Stimulated activated CD4-positive, alpha-beta T cell treated with anti-CD3 and anti-CD28 coated beads, Interleukin-12 subunit alpha, Interleukin-12 subunit beta, amount 100 ng/mL, for 48 hours (primary cell): Measurements from ENCODE around the gene TCFL5.

Source experiments
- DNase-seq, 3 donors: peaks; one replicate each; pipeline ENCODE4 v3.0.0-alpha.2; 2020; ENCODE audit warnings: low read depth in 2 of 3, low spot score in 1 of 3

The TCFL5 gene

DNA sequence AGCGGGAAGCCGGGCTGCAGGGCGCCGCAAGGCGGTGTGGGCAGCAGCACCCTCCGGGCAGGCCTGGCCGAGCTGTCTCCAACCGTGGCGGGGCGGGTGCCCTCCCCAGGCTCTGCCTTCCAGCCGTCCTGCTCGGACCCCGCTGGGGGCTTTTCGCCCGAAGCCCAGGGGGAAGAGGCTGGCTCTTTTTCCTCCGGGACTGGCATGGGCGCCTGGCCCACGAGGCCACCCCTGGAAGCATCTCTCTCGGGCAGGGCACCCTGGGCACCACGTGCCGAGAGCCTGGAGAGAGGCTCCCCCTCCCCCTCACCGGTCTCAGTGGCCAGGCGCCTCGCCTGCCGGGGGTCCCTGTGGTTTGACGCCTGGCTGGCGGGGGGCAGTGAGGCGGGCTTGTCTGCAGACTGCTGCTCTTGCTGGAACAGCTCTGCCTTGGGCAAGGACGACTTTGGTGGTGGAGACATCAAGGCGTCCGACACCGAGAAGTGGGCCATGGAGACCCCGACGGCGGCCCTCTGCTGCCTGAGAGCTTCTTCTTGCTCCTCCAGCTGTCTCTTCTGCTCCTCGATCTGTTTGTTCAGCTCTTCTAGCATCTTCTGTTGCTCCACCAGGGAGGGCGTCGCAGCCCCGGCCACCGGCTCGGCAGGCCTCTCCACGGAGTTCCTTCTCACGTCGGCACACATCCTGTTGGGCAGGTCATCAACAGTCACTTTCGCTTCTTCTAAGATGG, 19.5 kb upstream of the TCFL5 start:
- no peak for DNase-seq

DNA sequence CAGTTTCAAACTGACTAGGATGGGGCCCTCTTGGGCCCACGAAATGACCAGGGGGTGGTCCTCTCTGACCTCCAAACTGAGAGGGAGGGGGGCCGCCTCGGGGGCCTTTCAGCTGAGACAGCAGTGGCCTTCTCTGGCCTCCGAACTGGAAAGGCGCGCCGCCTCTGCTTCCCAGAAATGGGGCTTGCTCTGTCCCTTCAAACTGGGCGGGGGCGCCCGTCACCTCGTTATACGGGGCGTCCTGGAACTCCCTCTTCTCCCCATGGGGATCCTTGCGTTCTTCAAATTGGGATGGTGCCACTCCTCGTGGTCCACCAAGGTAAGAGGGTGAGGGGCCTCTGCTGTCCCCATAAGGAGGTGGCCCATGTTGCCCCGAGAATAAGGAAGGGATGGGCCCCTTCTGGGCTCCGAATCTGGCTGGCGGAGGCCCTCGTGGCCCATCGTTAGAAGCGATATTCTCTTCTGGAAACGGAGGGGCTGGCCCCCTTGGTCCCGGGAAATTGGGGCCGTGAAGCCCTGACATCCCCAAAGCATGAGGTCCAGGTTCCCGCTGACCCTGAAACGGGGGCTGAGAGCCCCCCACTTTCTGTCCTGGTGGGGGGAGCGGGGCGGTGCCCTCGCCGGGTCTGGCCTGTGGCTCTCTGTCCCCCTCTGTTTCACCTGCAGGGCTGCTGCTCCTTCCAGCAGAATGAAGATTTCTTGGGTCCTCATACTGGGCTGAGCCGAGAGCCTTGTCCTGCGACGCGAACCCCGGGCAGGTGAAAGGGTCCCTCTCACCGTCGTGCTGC, 18.7 kb upstream of the TCFL5 start:
- DNase-seq = no peak

DNA sequence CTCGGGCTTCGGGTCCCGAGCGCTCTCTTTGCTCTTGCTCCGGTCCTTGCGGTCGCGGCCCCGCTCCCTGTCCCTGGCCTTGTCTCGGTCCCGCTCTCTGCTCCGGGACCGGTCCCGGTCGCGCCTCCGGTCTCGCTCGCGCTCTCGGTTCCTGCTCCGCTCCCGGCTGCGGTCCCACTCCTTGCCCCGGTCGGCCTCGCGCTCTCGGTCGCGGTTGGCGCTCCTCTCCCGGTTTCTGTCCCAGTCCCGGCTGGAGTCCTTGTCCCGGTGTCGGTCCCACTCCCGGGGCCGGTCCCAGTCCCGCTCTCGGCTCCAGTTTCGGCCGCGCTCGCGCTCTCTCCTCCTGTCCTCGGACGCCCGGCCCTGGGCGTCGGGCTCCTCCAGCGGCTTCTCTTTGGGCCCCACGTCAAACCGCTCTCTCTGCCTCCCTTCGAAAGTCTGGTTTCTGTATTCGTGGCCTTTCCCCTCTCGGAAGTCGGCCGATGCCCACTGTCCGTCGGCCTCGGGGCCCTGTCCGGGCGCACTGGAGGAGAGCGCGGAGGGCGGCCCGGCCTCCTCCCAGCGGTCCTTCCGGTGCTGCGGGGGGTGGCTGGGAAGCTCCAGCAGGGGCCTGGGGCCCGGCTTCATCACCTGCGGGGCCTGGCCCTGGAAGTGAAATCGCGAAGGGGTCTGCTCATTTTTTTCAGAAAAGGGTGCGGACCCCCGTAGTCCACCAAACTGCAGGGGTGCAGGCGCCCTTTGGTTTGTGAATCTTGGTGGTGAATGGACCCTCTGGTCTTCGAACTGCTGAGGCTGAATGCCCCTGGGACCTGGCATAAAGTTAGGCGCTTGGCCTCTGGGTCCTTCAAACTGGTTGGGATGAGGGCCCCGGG, 17.9 kb upstream of the TCFL5 start:
- no peak for DNase-seq

DNA sequence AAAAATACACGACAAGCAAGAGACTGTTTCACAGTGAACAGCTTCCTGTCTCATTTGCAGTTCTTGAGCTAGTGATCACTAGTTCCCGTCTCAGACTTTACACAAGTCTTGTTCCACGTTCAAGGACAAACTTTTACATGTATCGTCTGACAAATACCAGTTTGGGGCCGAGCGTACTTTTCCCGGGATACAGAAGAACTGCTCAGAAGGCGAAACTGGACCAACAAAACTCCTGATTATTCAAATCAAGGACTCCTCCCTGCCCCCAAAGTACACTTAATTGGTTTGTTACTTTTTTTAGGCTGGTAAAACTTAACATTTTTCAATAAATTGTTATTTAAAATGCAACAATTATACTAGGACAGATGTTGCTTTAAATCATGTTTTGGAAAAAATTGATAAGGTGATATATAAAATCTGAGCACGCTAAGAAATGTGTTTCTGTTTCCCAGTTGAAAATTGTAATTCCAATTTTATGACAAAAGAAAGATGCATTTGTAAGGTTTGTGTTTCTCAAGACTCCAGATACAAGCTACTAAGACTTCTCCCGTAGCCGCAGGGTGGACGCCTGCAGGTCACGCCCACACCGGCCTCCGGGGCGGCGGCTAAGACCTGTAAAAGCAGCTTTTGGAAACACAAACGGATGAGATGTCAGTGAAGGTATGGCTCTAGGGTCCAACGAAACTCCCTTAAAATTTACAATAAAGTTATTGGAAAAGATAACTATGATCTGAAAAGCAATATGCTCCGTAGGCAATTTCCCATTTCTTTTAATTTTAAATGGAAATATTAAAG, 16.8 kb upstream of the TCFL5 start:
- no peak for DNase-seq

DNA sequence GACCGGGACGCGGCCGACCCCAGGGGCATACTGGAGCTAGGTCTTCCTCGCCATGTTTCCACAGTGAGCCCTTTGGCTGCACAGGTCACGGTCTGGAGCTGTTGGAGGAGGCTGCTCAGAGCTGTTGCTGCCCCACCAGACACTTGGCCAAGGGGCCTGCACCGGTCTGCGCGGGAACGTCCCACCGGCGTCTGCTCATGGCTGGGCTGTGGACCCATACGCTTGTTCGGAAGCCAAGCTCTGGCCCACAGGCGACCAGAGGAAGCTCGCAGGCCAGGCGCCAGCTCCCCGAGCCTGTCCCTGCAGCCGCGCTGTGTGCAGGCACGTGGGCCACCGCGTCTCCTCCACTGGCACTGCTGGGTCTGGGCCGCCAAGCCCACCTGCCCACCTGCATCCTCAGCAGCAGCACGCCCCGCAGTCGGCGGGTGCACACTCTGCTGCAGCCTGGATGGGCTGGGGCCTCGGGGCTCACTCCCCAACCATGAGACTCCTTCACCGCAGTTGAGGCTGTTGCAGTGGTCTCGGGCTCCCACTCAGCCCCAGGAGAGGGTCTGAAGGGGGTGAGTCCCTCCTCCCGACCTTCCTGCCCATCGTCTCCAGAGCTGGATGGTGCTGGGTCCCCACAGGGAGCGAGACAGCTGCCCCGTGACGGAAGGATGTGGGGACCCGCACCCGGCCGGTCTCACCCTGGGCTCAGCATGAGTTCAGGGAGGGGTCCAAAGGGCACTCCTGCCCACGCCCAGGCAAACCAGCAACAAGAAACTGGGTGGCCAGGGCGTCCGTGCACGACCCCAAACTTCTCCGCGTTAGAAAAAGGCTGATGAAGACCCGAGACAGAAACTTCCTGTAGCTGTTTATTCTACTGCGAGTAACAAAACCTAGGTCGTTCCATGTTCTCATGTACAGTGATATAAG, 15.5 kb upstream of the TCFL5 start:
- DNase-seq = no peak

DNA sequence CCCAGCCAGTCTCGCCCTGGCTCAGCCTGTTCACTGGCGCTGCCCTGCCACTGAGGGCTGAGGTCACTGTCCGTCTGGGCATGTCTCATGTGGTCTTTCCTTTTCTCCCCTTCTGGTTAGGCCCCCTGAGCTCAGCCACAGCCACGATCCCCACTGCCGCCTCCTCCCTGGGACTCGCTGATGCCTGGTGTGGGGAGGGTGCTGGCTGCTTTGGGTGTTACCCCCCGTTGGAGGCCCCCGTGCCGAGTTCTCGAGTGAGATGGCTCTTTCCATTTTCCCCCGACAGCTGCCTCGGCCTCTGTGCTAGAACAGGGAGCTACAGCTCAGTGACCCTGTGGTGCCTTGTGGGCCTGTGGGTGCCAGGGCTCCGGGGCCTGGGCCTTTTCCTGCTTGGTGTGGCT, 14.9 kb upstream of the TCFL5 start:
- DNase-seq = no peak

DNA sequence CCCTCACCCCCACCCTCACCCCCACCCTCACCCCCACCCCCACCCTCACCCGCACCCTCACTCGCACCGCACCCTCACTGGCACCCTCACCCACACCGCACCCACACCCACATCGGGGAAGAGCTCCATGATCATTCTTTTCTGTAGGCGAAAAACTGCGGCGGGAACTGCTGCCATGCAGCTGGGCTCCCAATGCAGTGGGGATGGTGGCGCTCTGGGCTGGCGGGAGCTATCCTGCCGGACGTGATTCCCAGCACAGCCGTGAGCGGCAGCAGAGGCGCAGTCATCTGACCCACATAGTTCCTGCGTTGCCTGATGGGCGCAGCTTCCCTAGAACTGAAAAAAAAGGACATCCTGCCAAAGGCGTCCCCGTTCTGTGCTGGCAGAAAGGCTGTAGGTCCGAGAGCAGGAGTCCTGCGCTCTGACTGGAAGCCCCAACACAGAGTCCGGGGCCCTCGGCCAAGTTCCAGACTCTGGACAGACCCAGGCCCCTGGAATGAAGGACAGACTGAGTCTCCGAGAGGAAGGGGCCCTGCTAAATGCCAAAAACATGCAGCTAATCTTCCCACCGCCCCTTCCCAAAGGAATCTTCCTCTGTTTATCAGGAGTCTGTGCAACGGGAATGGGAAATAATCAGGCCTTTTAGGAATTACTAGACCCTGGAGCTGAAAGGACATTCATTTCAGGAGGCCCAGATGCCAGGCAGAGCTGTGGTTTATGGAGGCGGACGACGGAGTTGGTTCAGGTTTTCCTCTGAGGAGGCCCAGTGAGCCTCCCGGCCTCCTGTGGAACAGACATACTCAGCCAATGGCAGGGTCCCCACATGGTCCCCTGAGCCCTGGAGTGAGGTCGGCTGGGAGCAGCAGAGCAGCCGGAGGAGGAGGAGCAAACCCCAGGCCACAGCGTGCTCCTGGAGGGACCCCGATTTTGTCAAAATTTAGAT, 14.1 kb upstream of the TCFL5 start:
- no peak for DNase-seq

DNA sequence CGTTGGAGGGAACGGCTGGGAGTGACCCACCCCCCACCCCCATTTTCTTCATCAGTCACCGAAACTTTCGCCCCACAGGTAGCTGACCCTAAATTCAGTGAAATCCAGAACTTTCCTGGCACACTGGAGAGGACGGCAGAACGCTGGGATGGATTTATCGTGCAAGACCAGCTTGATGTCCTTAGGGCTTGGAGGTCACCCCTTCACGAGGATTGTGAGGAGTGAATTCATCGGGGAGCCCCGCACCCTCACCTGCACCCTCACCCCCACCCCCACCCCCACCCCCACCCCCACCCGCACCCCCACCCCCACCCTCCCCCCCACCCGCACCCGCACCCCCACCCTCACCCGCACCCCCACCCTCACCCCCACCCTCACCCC, 13.3 kb upstream of the TCFL5 start:
- DNase-seq = no peak

DNA sequence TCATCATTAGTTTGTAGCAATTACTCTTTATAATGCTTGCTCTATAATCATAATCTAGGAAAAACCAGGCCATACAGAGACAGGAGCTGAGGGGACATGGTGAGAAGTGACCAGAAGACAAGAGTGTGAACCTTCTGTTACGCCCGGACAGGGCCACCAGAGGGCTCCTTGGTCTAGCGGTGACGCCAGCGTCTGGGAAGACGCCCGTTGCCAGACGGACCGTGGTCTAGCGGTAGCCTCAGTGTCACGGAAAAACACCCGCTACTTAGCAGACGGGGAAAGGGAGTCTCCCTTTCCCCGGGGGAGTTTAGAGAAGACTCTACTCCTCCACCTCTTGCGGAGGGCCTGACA, 12.0 kb upstream of the TCFL5 start:
- DNase-seq = peak in 1 of 3 donors; percentile 30

DNA sequence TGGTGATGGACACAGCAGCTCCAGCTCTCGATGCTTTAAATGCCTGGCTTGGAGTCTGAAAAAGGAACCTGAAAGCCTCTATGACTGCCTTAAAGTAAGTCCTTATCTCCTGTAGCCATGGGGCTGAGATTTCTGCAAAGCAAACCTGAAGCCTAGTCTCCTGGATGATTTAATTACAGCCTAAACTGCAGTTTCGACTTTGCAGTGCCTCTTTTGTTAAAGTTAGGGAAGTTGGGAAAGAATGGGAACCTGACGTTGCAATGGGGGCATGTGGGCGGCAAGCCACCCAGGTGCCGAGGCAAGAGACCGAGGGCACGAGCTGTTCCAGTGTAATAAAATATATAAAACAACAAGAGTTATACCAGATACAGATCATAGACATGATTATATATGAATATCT, 11.7 kb upstream of the TCFL5 start:
- no peak for DNase-seq

DNA sequence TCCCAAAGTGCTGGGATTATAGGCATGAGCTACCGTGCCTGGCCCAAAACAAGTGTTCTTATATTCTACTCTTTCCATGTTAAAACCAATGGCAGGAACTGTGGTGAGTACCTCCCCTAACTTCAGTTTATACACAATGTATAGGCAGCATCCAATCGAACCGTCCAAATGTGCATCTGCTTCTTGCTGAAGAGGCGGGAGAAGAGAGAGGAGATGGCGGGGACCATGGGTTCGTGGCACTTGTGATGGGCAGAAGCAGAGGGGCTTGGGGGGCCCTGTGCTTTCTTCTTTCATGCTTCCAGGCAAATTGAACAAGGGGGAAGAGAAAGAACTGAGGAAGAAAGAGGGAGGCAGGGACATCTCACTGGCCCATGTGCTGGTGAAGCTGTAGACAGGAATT, 11.2 kb upstream of the TCFL5 start:
- no peak for DNase-seq

DNA sequence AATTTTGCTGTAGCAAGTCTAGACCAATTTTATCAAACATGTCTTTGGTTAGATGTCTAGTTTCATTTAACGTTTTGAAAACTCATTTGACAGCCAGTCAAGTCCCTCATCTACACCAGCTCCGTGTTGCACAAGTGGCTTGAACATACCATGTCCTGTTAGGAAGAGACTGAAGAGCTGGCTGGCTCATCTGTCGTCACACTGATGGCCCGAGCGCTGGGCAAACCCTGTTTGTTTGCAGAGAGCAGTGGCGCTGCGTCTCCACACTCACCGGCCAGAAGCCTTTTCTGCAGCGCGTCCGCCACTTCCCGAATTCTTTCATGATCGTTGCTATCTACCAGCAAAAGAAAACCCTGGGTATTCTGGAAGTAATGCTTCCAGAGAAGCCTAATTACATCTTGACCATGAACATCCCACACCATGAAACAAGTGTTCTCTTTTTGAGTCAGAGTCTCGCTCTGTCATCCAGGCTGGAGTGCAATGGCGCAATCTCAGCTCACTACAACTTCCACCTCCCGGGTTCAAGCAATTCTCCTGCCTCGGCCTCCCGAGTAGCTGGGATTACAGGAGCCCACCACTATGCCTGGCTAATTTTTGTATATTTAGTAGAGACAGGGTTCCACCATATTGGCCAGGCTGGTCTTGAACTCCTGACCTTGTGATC, 10.7 kb upstream of the TCFL5 start:
- no peak for DNase-seq

DNA sequence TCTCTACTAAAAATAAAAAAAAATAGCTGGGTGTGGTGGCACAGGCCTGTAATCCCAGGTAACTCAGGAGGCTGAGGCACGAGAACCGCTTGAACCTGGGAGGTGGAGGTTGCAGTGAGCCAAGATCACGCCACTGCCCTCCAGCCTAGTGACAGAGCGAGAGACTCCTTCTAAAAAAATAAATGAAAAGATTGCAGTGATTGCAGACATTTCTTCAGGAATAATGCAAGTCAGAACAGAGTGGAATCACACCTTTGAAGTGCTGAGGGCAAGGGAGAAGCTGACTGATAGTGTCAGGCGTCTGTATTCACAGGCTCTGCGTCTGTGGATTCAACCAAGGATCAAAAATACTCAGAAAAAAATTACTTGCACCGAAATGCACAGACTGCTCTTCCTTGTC, 2.6 kb upstream of the TCFL5 start:
- DNase-seq = no peak

DNA sequence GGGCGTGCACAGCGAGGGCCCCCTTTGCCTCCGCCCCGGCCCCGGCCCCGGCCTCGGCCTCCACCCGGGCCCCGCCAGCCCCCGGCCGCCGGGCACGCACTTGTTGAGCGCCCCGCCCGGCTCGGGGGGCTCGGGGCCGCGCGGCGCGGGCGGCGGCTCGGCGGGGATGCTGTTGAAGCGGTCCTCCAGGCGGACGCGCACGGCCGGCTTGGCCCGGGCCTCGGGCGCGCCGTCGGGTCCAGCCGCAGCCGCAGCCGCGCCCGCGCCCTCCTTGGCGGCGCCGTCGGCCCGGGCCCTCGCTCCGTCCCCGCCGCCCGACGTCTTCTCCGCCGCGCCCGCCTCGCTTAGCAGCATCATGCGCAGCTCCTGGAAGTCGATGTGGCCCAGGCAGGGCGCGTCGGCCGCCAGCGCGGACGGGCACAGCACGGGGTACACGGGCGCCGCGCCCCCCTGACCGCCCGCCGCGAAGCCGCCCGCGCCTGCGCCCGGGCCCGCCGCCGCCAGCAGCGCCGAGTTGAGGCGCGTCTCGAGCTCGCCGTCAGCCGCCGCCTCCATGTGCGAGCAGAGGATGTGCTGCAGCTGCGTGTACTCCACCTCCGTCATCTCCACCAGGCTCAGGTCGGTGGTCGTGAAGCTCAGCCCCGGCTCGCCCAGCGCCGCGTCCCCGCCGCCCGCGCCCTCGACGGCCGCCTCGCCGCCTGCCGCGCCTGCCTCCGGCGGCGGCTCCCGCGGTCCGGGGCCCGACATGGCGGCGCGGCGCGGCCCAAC, 514 bp downstream of the TCFL5 start:
- DNase-seq = peak in 1 of 3 donors; percentile 12

DNA sequence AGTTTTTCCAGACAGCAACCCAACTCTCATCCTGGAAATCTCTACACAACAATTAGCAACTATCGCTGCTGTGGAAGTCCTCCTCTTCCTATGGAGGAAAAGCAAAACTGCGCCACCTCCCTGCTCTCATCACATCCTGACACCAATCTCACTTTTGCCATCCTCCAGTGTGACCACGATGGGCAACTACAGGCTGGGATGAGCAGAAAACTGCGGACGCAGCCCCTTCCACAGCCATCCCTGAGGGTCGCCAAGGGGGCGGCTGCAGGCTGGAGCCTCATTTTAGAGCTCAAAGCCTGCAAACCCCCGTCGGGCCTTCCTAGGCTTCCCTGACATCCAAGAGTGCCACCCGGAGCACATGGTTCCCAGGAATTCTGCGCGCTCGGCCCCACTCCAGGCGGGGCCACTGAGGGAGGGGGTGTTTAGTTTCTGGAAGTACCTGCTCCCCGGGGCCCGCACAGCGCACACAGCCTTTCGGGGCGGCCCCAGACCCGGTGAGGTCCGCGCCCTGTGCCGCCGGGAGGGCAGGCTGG, 1.2 kb downstream of the TCFL5 start:
- DNase-seq = no peak

DNA sequence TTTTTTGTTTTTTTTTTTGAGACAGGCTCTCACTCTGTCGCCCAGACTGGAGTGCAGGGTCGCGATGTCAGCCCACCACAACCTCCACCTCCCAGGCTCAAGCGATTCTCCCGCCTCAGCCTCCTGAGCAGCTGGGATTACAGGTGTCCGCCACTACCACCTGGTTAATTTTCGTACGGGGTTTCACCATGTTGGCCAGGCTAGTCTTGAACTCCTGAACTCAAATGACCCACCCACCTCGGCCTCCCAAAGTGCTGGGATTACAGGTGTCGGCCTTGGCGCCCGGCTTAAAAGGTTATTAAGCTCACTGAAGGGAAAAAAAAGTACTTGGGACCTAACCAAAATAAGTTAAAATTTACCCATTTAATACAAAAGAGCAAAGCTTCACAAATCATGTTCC, 1.9 kb downstream of the TCFL5 start:
- no peak for DNase-seq

DNA sequence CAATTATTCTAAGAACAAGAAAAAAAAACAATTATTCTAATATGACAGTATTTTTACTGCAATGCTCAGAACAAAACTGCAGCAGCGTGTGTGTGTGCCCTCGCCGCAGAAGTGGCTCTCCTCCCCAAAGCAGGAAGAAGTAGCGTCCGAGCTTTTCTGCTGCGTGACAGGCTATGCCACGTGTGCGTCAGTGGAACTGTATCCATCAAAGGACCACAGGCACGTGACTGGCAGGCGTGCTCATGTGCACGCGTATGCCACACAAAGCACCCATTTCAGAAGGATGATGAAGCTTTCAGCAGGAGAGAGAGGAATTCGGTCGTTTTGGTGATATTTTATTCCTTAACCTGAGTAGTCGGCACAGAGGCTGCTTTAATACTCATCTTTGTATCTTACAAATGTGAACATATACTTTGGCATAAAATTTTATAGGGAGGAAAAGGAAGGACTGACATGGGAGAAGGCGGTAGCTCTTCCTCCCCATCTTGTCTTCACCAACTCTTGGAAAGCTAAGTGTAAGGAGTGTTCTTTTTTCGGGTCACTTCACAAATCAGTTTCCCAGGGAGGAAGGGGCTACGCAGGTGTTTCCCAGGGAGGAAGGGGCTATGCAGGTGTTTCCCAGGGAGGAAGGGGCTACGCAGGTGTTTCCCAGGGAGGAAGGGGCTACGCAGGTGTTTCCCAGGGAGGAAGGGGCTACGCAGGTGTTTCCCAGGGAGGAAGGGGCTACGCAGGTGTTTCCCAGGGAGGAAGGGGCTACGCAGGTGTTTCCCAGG, 3.4 kb downstream of the TCFL5 start:
- no peak for DNase-seq
